ENCODE measurements around the gene BCL6. TPM values are rescaled to one million over a fixed set of nuclear protein-coding genes. Genes with fewer than 3 reads are reported as not detected.
A peak's percentile ranks its signal among the peaks of the same experiment; 100 is the strongest.

Gene BCL6
- total and polyA plus RNA-seq, 9 of the 15 experiments (the other 6 are each of a cell fraction or from before 2014, with no cell fraction given): 0.08 to 3.5 (median 1.6) TPM

DNA sequence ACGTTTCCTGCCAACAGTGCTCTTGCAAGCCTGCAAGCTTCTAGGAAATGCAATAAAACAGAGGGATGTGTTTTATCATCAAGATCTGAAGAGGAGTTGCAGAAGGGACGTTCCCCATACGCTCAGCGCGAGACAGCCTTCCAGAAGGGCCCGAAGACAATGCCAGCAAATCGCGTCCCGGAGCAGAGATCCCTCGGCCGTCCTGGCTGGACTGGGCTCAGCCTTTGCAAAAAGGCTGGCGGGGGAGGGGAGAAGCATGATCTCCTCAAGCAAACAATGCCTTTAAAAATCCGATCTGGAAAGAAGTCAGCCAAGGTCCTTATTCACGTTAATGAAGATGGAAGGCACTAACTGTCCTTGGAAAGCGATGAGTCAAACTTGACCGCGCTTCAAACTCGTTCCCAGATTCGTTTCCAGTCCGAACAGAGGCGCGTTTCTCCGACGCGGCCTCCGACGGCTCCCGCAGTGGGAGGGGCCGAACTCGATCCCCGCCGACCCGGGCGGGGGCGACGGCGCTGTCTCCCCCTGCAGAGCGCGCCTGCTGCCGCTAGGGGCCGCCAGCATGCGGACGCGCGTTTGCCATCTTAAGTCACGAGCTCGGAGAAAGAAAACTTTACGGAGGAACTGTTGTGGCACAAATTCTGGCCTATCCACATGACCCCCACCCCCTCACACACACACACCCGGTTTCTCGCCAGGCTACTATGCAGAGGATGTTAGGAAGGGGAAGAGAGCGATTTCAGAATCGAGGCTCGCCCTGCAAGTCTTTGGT, 5.5 kb downstream of the BCL6 start (continued):
- TF ChIP-seq, protein P1, sequence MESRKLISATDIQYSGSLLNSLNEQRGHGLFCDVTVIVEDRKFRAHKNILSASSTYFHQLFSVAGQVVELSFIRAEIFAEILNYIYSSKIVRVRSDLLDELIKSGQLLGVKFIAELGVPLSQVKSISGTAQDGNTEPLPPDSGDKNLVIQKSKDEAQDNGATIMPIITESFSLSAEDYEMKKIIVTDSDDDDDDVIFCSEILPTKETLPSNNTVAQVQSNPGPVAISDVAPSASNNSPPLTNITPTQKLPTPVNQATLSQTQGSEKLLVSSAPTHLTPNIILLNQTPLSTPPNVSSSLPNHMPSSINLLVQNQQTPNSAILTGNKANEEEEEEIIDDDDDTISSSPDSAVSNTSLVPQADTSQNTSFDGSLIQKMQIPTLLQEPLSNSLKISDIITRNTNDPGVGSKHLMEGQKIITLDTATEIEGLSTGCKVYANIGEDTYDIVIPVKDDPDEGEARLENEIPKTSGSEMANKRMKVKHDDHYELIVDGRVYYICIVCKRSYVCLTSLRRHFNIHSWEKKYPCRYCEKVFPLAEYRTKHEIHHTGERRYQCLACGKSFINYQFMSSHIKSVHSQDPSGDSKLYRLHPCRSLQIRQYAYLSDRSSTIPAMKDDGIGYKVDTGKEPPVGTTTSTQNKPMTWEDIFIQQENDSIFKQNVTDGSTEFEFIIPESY (CRISPR knock-in tag; IDR thresholded peaks at IDR 0.05): peak; percentile 52; the same call in 1 of the 2 replicates
- TF ChIP-seq GATAD2A (IDR thresholded peaks at IDR 0.05) (0 out of 2 replicates have a peak, but pooled peaks have one; percentile 37), MAZ (CRISPR knock-in tag; conservative IDR thresholded peaks at IDR 0.05 in 1 of 2, IDR thresholded peaks at IDR 0.05 in 1 of 2) (peak; percentile 57 to 88; a peak in 3 of 4 replicates), KDM1A (IDR thresholded peaks at IDR 0.05) (no peak), HMGN3 (IDR thresholded peaks at IDR 0.05; ENCODE audit: borderline replicate concordance, extremely low read depth, insufficient read length, low read depth, low read length) (peak; percentile 87), PHTF2 (CRISPR knock-in tag; IDR thresholded peaks at IDR 0.05) (0 out of 2 replicates have a peak, but pooled peaks have one; percentile 9), ZNF143 (CRISPR knock-in tag; IDR thresholded peaks at IDR 0.05) (peak; percentile 17; the same call in 1 of the 2 replicates), EP300 (IDR thresholded peaks at IDR 0.05; ENCODE audit: low read length) (peak; percentile 40; the same call in 1 of the 2 replicates), SP1 (CRISPR knock-in tag; IDR thresholded peaks at IDR 0.05) (0 out of 2 replicates have a peak, but pooled peaks have one; percentile 23), ATF1 (CRISPR knock-in tag; IDR thresholded peaks at IDR 0.05) (no peak), ATF1 (tag; IDR thresholded peaks at IDR 0.05) (peak; percentile 54), ZBED1 (IDR thresholded peaks at IDR 0.05) (no peak), GABPB1 (CRISPR knock-in tag; IDR thresholded peaks at IDR 0.05) (peak; percentile 34; the same call in 1 of the 2 replicates), ZNF830 (CRISPR knock-in tag; IDR thresholded peaks at IDR 0.05) (peak; percentile 18; the same call in 1 of the 2 replicates), MTA2 (IDR thresholded peaks at IDR 0.05; ENCODE audit: low read depth) (no peak), CBFB (CRISPR knock-in tag; IDR thresholded peaks at IDR 0.05) (no peak), YY1 (IDR thresholded peaks at IDR 0.05; ENCODE audit: borderline replicate concordance in 1 of 3, control insufficient read depth in 1 of 3, extremely low read depth in 1 of 3, insufficient read depth in 3 of 3, insufficient read length in 1 of 3, insufficient replicate concordance in 2 of 3, low read depth in 1 of 3, low read length in 2 of 3) (peak in 2 of 3 experiments; percentile 80 to 89), MYC (IDR thresholded peaks at IDR 0.05; ENCODE audit: low read depth, low read length) (peak; percentile 75), MYC (CRISPR knock-in tag; IDR thresholded peaks at IDR 0.05; ENCODE audit: borderline replicate concordance, low read depth) (0 out of 2 replicates have a peak, but pooled peaks have one; percentile 10)
- TF ChIP-seq, protein P2, sequence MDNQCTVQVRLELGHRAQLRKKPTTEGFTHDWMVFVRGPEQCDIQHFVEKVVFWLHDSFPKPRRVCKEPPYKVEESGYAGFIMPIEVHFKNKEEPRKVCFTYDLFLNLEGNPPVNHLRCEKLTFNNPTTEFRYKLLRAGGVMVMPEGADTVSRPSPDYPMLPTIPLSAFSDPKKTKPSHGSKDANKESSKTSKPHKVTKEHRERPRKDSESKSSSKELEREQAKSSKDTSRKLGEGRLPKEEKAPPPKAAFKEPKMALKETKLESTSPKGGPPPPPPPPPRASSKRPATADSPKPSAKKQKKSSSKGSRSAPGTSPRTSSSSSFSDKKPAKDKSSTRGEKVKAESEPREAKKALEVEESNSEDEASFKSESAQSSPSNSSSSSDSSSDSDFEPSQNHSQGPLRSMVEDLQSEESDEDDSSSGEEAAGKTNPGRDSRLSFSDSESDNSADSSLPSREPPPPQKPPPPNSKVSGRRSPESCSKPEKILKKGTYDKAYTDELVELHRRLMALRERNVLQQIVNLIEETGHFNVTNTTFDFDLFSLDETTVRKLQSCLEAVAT (IDR thresholded peaks at IDR 0.05): peak; percentile 39 to 68; a peak in 2 of 4 replicates
- TF ChIP-seq, protein P3, sequence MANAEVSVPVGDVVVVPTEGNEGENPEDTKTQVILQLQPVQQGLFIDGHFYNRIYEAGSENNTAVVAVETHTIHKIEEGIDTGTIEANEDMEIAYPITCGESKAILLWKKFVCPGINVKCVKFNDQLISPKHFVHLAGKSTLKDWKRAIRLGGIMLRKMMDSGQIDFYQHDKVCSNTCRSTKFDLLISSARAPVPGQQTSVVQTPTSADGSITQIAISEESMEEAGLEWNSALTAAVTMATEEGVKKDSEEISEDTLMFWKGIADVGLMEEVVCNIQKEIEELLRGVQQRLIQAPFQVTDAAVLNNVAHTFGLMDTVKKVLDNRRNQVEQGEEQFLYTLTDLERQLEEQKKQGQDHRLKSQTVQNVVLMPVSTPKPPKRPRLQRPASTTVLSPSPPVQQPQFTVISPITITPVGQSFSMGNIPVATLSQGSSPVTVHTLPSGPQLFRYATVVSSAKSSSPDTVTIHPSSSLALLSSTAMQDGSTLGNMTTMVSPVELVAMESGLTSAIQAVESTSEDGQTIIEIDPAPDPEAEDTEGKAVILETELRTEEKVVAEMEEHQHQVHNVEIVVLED (CRISPR knock-in tag; IDR thresholded peaks at IDR 0.05): peak; percentile 39; the same call in 1 of the 2 replicates
